Osteocyte (in vitro differentiated cells): ENCODE results near the gene ARHGDIB. TPM values are rescaled to one million over a fixed set of nuclear protein-coding genes. Genes with fewer than 3 reads are reported as not detected.

Experiments
- DNase-seq: peaks from one replicate; pipeline ENCODE4 v3.0.0; 2021; ENCODE audit warnings: mixed read lengths; ENCODE audit not compliant: unreplicated experiment; ENCODE audit errors: extremely low spot score
- H3K27ac Mint-ChIP-seq: one replicate; pipeline ENCODE4 v1.8.0; 2021; ENCODE audit warnings: mild to moderate bottlenecking, mixed read lengths; ENCODE audit not compliant: unreplicated experiment
- H3K27me3 Mint-ChIP-seq: one replicate; pipeline ENCODE4 v1.8.0; 2021; ENCODE audit warnings: mixed read lengths; ENCODE audit not compliant: unreplicated experiment
- H3K36me3 Mint-ChIP-seq: one replicate; pipeline ENCODE4 v1.8.0; 2021; ENCODE audit warnings: mixed read lengths; ENCODE audit not compliant: unreplicated experiment
- H3K4me1 Mint-ChIP-seq: one replicate; pipeline ENCODE4 v1.8.0; 2021; ENCODE audit warnings: mixed read lengths; ENCODE audit not compliant: unreplicated experiment
- H3K4me3 Mint-ChIP-seq: one replicate; pipeline ENCODE4 v1.8.0; 2021; ENCODE audit warnings: mild to moderate bottlenecking, moderate library complexity, mixed read lengths; ENCODE audit not compliant: unreplicated experiment
- H3K9me3 Mint-ChIP-seq: one replicate; pipeline ENCODE4 v1.8.0; 2021; ENCODE audit warnings: mixed read lengths; ENCODE audit not compliant: unreplicated experiment
- long read RNA-seq: library from polyadenylated mRNA; unstranded; transcript quantifications from one replicate; pipeline ENCODE4 v2.0.0, GENCODE V29; 2021
- total RNA-seq: library from RNA; stranded (reverse); gene quantifications from 2 replicates; pipeline ENCODE4 v1.2.1, GENCODE V29; 2021
- TF ChIP-seq, protein P1 (sequence below): fragments of 200-600 bp; sonication (generic); IDR thresholded peaks from 2 replicates; pipeline ENCODE4 v1.5.0; 2021; ENCODE audit warnings: antibody characterized with exemption, mild to moderate bottlenecking, moderate library complexity

The ARHGDIB gene
- 13.8 and 14.4 TPM in 2 replicates for total RNA-seq
- long read RNA-seq, transcript ARHGDIB-201 (6 exons, 1,256 nt) = major isoform, 30 of 33 reads
- long read RNA-seq, partial matches to known transcripts = 1 of 33 reads
- long read RNA-seq, other reads (novel, unspliced or antisense) = 0 of 33 reads

DNA sequence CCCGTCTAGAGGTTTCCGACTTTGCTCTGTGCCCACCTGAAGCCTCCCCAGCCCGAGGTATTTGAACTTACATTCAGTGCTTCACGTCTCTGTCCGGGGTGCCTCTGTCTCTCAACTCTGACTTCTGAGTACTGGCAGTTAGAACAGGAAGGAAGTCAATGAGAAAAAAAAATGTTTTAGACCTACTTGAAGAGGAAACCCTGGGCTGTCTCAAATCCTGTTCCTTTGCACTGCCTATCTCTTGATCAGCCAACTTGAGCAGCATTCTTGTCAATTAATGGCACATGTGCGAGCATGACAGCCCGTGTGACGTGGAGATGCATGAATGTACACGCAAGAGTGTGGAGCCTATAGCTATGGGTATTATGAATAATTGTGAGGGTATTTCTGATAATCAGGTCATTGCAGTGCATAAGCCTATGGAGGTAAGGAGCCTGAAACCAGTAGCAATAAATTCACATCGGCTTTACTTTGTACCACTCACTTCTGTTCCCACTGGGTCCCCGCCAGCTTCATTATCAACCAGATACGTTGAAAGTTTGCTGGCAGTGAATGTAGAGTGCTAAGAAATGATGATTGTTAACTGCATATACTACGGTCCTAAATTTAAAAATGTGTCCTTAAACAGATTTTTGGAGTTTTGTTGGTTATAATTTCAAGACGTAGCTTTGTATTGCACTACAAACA is at the start of gene ARHGDIB:
ARHGDIB (minus strand) TSS at position 136 of the 687 bp plus-strand sequence. CDS start 10,889 bp downstream, outside the sequence.
- peak within 1 kb of the TSS; percentile 78 for H3K27ac Mint-ChIP-seq

DNA sequence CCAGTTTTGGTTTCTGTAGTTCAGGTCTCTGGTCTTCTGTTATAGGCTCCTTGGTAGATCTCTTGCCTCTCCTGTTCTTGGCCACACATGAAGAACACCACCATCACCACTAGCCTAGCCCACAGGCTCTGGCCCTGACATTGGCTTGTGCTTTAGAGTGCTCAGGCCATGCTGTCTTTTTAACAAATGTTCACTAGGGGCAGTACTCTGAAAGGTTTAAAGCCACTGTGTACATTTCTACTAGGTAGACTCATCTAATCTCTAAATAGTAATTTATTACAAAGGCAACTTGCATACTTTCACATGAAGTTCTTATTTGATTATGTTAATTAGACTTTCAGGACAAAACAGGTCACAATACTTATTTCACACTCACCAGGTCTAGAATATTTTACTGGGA is 49.8 kb upstream of the ARHGDIB start:
- Mint-ChIP-seq H3K4me1 (no peaks in the 10 kb centered on the region), H3K36me3 (no peaks in the 10 kb centered on the region), H3K9me3 (peaks cover 7% of the 10 kb centered on the region), H3K4me3 (no peak overlapping the region), H3K27me3 (peaks cover 31% of the 10 kb centered on the region), H3K27ac (no peak overlapping the region)
- DNase-seq = no peak
- TF ChIP-seq, protein P1, sequence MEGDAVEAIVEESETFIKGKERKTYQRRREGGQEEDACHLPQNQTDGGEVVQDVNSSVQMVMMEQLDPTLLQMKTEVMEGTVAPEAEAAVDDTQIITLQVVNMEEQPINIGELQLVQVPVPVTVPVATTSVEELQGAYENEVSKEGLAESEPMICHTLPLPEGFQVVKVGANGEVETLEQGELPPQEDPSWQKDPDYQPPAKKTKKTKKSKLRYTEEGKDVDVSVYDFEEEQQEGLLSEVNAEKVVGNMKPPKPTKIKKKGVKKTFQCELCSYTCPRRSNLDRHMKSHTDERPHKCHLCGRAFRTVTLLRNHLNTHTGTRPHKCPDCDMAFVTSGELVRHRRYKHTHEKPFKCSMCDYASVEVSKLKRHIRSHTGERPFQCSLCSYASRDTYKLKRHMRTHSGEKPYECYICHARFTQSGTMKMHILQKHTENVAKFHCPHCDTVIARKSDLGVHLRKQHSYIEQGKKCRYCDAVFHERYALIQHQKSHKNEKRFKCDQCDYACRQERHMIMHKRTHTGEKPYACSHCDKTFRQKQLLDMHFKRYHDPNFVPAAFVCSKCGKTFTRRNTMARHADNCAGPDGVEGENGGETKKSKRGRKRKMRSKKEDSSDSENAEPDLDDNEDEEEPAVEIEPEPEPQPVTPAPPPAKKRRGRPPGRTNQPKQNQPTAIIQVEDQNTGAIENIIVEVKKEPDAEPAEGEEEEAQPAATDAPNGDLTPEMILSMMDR = peak; percentile 29

More for the DNA sequence above, at the start of gene ARHGDIB:
- H3K4me1 Mint-ChIP-seq = peaks cover 50% of the 10 kb centered on the region
- no peaks in the 10 kb centered on the region for H3K9me3 Mint-ChIP-seq
- TF ChIP-seq, protein P1 = no peak
- H3K27me3 Mint-ChIP-seq = no peaks in the 10 kb centered on the region
- H3K4me3 Mint-ChIP-seq = peak within 1 kb of the TSS; percentile 57
- no peak for DNase-seq
- H3K36me3 Mint-ChIP-seq = no peaks in the 10 kb centered on the region

DNA sequence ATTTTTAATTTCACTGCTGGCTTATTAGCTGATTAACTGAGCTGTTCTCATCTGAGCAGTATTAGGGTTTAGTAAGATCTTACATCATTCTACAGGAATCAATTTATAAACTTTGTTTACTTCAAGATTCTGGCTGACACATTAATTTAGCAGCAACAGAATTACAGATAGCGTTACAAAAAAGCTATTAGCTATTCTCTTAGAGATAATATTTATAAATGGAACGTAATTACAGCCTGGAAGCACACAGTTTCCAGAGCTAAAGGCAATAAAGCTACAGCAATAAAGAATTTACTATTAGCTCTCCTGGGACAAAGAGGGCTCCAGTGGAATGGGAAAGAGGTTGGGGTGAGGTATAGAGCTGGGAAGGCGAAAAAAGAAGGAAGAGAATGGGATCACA is 46.1 kb upstream of the ARHGDIB start:
- H3K27me3 Mint-ChIP-seq = peaks cover 24% of the 10 kb centered on the region
- H3K4me3 Mint-ChIP-seq = no peak overlapping the region
- DNase-seq = no peak
- TF ChIP-seq, protein P1 = no peak
- H3K27ac Mint-ChIP-seq = no peak overlapping the region
- H3K9me3 Mint-ChIP-seq = peaks cover 7% of the 10 kb centered on the region
- no peaks in the 10 kb centered on the region for H3K36me3 Mint-ChIP-seq
- no peaks in the 10 kb centered on the region for H3K4me1 Mint-ChIP-seq

DNA sequence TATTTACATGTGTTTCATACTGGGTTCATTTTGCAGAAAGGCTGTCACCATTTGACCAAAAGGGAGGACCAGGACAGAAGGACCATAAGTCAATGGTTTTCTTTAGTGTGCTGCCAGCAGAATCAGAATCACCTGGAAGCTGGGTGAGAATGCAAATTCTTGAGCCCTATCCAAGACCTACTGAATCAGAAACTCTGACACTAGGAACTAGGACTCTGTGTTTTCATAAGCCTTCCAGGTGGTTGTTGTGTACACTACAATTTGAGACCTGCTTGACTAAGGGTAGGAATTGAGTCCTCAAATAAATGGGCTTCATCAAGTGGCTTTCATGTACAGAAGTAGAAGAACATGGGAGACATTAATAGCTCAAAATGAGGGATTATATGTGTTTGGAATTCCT is 43.7 kb upstream of the ARHGDIB start:
- H3K27ac Mint-ChIP-seq = no peak overlapping the region
- H3K36me3 Mint-ChIP-seq = no peaks in the 10 kb centered on the region
- DNase-seq = no peak
- TF ChIP-seq, protein P1 = no peak
- peaks cover 24% of the 10 kb centered on the region for H3K27me3 Mint-ChIP-seq
- H3K9me3 Mint-ChIP-seq = peaks cover 7% of the 10 kb centered on the region
- peaks cover 9% of the 10 kb centered on the region for H3K4me1 Mint-ChIP-seq
- H3K4me3 Mint-ChIP-seq = no peak overlapping the region

DNA sequence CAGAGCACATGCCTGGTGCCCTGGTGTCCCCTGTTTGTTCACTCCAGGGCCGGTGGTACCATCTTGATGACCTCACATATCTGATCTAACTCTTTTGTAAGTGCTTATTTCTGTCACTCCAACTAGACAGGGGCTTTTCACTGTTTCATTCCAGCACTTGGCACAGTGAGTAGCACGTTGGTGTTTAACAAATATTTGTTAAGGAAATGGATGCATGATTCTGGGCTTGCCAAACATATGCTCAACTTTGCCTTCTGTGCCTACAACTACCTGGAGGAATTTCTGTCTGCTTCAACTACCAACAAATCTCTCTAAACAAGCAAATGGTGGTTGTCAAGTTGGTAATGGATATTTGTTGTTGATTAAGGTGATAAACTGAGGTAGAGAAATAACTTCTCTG is 43.0 kb upstream of the ARHGDIB start:
- H3K27me3 Mint-ChIP-seq = peaks cover 23% of the 10 kb centered on the region
- TF ChIP-seq, protein P1 = no peak
- peaks cover 4% of the 10 kb centered on the region for H3K9me3 Mint-ChIP-seq
- H3K4me1 Mint-ChIP-seq = peaks cover 14% of the 10 kb centered on the region
- H3K4me3 Mint-ChIP-seq = no peak overlapping the region
- no peak overlapping the region for H3K27ac Mint-ChIP-seq
- no peak for DNase-seq
- H3K36me3 Mint-ChIP-seq = no peaks in the 10 kb centered on the region
